Measurements from ENCODE around the gene PAX8.

The PAX8 gene

DNA sequence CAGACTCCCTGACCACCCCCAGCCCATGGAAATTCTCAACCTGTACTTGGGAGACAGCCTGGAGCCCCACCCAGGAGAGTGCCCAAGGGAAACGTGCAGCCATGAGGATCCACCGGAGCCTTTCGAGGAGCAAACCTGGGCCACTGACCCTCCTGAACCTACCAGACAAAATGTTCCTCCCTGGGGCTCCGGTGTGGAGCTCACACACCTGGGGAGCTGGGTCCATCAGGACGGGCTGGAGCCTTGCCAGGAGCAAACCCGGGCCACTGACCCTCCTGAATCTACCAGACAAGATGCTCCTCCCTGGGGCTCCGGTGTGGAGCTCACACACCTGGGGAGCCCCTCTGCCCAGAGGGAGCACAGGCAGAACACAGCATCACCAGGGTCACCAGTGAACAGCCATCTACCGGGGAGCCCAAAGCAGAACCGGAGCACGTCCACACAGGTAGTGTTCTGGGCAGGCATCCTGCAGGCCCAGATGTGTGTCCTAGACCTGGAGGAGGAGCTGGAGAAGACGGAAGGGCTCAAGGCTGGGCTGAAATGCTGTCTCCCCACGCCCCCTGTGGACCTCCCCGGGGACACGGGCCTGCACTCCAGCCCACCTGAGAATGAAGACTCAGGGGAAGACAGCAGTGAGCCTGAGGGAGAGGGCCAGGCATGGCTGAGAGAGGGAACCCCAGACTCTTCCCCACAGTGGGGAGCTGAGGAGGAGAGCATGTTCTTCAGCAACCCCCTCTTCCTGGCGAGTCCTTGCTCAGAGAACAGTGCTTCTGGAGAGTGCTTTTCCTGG, 96.1 kb downstream of the PAX8 start:
- no peak for DNase-seq

DNA sequence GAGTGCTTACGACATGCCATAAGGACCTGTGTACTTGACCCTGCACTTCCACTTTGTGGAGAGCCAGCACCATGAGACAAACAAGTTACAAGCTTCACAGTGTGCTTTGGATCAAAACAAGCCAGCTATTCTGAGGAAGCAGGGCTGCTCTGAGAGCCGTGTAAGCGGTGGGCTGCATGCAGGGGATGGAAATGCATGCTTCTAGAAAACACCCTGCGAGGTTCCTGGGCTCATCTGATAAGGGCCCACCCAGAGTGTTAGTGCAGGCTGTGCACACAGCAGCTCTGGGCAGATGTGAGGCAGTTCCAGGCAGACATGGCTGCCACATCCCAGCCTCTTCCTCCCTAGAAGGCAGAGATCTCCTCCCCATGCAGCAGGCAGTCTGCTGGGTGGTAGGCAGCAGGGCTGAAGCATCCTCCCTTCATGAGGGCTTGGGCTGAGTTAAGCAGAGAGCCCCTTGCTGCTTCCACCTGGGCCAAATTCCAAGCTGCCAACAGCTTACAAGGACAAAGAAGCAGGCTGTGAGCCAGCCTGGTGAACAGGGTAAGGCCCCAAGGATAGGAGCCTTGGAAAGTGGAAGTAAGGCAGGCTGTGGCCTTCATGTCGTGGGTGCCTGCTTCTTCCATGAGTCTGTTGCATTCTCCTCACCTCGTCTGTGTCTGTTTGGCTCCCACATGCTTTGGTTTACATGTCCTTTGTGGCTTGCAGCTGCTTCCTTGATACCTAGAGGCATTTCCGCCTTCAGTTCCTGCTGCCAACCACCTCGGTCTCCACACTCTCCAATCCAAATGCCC, 97.3 kb downstream of the PAX8 start:
- peak; percentile 41 to 67 (median 62) for DNase-seq

DNA sequence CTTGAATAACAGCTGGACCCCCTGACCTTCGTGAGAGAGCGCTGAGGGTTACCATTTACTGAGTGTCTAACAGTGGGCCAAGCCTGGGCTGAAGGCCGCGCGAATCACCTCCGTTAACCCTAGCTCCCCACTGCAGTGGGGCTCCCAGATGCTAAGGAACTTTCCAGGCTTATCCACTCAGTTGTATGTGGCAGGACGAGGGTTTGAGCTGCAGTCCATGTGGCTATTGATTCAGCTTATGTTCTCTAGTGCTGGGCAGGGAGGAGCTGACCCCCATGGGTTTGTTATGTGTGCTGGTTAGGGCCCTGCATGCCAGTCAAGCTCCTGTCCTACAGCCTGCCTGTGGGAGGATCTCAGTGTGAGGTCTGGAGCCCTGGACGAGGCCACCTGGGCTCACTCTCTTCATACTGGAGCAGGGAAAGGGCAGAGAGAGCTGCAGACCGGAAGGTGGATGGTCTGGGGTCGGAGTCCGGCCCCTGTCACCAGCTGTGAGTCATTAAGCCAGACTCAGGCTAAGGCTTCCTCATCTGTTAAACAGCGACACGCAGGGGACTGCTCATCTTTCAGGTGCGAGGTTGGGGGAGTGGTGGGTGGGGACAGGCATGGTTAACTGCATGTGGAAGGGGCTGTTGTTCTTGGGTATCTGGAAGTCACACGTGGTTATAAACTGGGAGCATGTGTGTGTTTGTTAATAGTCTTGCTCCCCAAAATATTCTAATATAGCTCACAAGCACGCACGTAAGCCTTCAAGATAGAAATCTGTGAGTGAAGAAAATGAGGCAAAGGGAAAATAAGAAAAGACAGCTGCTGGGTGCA, 98.4 kb downstream of the PAX8 start:
- peak in 1 of 4 experiments; percentile 16 for DNase-seq

- DNase-seq: no peak
These were observed 99.2 kb downstream of the PAX8 start for GRCh38 chr2:113179446-113180045.

- no peak for DNase-seq
These were observed 99.8 kb downstream of the PAX8 start for GRCh38 chr2:113178891-113179290.

DNA sequence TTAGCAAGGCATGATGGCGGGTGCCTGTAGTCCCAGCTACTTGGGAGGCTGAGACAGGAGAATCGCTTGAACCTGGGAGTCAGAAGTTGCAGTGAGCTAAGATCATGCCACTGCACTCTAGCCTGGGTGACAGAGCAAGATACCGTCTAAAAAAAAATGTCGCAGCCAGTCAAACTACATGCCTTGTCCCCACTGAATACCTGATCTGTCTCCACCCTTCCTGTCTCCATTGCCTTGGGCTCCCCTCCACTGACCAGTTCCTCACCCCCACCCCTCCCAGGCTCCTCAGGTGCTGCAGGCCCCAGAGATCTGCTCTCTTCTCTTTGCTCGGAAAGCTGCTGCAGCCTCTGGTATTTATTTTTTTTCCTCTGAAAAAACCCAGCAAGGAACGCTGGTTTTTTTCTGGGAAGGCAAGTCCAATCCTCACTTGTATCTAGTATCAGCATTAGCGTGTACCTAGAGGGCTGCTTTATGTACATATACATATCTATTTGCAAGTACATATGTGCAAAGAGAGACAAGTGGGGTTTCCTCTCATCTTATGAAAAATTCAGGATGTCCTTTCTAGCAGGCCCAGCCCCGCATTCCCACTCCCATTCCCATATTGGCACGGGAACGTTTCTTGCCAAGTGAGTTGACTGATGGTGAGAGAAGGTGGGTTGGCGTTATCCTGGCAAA, 100.5 kb downstream of the PAX8 start:
- DNase-seq: no peak

DNA sequence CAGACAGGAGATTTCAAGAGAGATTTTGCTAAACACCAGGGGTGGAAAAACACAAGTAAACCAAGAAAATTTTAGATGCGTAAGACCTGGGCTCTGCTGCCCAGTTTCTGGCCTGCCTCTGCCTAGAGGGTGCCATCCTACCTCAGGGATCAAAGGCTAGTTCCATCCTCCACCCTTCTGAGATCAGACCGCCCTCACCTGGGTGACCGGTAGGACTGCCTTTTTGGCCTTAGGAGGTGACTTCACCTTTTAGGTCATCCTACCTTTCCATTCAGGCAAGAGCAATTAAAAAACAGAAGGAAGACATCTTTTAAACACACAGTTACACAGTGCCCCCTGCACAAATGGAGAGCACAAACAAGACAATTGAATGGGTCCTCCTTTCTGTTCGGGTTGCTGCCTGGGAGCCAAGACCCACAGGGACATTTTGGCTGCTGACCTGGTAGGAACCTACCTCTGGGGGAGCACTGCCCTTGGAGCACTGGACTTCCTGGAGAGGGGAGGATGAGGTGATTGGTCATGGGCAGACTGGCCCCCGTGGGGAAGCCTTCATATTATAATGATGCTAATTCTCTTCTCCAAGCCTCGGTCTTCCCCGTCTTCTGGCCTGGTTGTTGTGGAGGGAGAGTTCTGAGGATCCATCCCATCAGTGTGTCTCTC, 101.9 kb downstream of the PAX8 start:
- no peak for DNase-seq

- no peak for DNase-seq
These were observed 102.7 kb downstream of the PAX8 start for GRCh38 chr2:113175736-113176695.

DNA sequence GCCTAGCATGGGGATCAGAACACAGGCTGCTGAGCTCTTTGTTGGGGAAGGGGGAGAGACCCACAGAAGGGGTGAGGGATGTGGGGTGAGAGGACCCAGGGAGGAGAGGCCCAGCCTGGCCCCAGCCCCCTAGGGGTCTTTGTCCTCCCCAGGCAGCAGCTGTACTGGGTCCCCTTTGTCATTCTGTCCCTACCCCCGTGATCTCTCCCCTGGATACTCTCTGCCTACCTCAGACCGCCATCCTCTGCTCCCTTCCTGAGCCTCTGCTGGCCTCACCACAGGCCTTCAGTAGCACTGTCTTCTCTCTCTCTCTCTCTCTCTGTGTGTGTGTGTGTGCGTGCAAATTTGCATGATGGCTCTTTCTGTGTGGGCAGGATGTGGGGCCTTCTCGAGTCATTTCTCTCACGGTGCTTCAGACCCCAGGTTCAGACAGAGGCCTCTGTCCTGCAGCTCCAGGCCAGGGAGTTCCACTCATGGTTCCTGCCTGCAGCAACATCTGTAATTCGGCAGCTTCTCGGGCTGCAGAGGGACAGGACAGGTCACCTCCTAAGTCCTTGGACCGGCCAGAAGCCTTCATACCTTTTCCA, 103.6 kb downstream of the PAX8 start:
- peak in 3 of 4 experiments; percentile 20 to 26 (median 26) for DNase-seq

DNA sequence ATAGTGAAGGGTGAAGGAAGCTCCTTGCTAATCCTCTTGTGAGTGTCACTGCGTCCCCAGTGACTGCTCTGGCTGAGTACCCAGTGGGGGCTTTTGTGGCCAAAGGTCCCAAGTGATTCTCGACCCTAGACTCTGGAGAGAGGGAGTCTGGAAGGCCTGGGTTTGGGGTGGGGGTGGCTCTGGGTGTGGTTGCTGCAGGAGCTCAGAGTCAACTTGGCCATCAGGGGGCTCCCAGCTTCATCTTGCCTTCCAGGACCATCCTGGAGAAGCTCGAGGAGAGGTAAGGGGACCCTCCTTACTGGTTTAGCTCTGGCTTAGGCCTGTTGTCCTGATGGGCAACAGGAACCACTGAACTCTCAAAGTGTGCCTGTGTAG, 104.4 kb downstream of the PAX8 start:
- DNase-seq: peak in 1 of 4 experiments; percentile 20

DNA sequence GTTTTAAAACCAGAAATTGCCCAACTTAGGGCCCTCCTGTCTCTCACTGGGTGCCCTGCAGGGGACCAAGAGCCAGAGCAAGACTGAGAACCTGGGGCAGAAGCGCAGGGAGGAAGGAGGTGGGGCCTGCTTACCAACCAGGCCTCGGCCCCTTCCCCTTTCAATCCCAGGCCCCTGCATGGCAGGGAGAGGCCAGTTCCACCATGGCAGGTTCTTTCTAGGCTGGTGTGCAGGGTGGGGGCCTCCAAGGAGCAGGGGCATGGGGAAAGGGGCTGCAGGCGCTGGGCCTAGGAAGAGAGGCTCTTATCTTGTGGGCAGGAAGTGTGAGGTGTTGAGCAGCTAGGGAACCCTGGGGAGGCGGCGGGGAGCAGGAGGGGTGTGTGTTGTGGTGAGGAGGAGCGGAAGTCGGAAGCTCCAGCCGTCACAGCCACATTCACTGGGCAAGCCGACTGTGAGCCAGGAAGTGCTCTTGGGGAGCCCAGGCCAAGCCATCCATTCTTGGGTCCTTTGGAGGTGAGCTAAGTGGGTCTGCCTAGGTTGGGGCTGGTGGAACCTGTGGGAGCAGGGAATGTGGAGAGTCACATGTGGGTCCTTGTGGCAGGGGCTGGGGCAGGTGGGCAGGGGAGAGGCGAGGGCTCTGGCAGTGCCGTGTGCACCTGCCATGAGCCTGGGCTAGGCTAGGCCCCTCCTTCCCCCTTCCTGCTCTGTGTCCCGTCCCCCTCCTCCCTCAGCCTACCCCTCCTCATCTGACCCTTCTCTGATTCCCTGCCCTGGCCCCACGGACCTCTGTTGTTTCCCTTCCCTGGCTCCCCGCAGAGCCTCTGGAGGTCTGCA, 105.0 kb downstream of the PAX8 start, which contains the start of gene PSD4:
PSD4 (plus strand) TSS at position 430 of the 834 bp plus-strand sequence. CDS start 8,486 bp downstream, outside the sequence.
- peak; percentile 77 to 92 (median 88) for DNase-seq

GRCh38 chr2:113172721-113173541, 105.8 kb downstream of the PAX8 start:
- no peak for DNase-seq

DNA sequence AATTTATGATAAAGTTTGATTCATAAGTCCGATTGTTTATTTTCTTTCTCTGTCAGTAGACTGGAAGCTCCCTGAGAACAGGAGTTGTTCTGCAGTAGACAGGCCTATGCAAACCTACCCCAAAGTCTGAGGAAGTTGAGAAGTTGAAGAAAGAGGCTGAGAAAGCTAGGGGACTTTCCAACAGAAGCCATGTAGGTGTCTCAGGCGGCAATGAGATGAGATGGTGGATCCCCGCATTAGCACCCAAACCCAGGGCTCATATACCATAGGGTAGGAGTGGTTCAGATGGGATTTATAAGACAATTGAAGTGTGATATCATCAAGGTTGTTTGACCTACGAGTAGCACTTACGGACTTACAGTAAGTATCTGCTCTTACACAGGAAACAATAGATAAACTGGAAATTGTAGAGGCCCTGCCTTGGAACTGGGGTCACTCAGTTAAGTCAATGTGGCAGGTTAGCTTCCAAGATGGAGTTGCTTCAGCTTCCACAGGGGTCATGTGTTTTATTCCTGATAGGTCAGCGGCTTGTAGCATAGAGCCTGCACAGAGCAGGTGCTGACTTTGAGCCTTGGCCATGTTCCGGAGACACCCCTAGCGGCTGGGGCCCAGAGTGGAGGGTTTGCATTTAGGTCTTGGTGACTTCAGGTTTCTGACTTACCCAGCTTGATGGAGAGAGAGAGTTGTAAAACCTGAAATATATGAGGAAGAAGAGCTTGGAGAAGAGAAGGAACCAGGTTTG, 107.2 kb downstream of the PAX8 start:
- DNase-seq: no peak

DNA sequence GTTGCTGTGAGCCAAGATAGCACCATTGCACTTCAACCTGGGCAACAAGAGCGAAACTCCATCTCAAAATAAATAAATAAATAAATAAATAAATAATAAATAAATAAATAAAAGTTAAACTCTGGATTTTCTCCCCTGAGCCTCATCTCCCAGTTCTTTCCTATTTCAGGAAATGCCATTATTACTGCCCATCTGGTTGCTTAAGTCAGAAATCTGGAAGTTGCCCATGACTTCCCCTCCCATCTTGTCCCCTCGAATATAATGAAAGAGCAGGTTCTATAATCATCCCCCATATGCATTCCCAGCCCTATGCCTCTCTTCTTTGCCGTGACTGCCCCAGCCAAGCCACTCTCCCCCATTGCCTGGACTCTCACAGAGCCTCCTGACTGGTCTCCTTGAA, 109.1 kb downstream of the PAX8 start:
- DNase-seq: peak in 1 of 4 experiments; percentile 35

GRCh38 chr2:113169002-113169530, 109.7 kb downstream of the PAX8 start:
- no peak for DNase-seq

DNA sequence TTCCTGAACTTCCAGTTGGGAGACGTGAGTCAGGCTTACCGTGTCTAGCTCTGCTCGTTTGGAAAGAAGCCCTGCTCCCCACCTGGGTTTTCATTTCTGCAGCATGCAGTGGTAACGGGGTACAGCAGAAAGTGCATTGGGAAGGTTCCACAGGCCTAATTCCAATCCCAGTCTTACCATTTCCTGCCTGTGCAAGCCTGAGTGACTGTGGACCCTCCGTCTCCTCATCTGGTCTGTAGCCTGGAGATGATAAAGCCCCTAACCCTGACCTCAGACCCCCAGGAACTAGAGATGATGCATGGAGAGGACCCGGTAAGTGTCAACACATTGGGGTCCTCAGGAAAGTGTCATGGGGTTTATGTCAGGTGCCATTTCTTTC, 110.8 kb downstream of the PAX8 start:
- DNase-seq: no peak
